HFF-Myc (cell line): ENCODE measurements around the gene SGF29.
"Not testable (repeated sequence)": the region's sequence is repeated elsewhere in the genome, so short reads cannot be mapped to it uniquely, and the experiment has no call there.

Experiments used
- DNase-seq: peaks from one replicate; pipeline ENCODE4 v3.0.0-alpha.2; 2011; ENCODE audit warnings: low read depth; ENCODE audit errors: extremely low read depth
- H3K4me3 ChIP-seq: replicated peaks from 2 replicates; pipeline ENCODE4 v1.5.1; 2011; ENCODE audit warnings: low read depth, mild to moderate bottlenecking, control low read depth, low read length
- TF ChIP-seq, protein P1 (sequence below): IDR thresholded peaks from 2 replicates; pipeline ENCODE4 v1.5.1; 2012; ENCODE audit warnings: mild to moderate bottlenecking, low read depth, low read length, control low read depth; ENCODE audit errors: missing control alignments

The SGF29 gene

GRCh38 chr16:28514246-28514645, 39.5 kb upstream of the SGF29 start:
- TF ChIP-seq, protein P1, sequence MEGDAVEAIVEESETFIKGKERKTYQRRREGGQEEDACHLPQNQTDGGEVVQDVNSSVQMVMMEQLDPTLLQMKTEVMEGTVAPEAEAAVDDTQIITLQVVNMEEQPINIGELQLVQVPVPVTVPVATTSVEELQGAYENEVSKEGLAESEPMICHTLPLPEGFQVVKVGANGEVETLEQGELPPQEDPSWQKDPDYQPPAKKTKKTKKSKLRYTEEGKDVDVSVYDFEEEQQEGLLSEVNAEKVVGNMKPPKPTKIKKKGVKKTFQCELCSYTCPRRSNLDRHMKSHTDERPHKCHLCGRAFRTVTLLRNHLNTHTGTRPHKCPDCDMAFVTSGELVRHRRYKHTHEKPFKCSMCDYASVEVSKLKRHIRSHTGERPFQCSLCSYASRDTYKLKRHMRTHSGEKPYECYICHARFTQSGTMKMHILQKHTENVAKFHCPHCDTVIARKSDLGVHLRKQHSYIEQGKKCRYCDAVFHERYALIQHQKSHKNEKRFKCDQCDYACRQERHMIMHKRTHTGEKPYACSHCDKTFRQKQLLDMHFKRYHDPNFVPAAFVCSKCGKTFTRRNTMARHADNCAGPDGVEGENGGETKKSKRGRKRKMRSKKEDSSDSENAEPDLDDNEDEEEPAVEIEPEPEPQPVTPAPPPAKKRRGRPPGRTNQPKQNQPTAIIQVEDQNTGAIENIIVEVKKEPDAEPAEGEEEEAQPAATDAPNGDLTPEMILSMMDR = no peak
- DNase-seq = no peak
- H3K4me3 ChIP-seq = no peak overlapping the region

DNA sequence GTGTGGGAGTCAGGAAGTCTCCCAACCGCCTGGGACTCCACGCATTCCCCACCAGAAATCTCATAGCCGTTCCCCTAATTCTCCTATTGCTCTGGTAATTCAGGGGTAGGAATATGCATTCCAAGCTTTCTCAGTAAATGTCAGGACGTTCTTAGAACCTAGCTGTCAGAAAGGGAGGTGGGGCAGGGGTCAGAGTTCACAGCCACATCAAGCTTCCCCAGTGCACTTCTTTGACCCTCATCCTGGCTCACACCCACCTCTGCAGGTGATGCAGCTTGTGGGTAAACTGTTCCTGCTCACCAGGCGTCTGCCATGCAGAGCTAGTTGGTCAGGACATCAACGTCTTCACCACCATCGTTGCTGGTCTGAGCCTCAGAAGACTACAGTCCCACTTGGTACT, 33.0 kb upstream of the SGF29 start:
- H3K4me3 ChIP-seq = no peak overlapping the region
- DNase-seq = no peak
- TF ChIP-seq, protein P1 = no peak

- no peak for DNase-seq
- TF ChIP-seq, protein P1 = no peak
- H3K4me3 ChIP-seq = no peak overlapping the region
These were observed 32.3 kb upstream of the SGF29 start for GRCh38 chr16:28521436-28521835.

DNA sequence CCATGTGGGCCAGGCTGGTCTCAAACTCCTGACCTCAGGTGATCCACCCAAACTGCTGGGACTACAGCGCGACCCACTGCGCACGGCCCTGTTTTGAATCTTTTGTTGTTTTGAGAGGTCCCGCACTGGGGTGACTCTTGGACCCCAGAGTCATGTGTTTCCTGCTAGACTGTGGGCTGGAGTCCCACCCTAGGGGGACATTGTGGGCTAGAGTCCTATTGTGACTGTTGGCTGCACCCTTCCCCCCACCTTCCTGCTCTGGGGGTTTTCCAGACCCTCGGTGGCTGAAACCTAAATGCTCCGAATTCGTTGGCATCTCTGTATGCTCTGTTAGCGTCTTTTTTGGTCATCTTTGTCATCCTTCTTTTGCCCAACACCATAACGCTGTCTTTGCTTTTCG, 30.9 kb upstream of the SGF29 start:
- DNase-seq = no peak
- TF ChIP-seq, protein P1 = no peak
- no peak overlapping the region for H3K4me3 ChIP-seq

GRCh38 chr16:28524681-28525171, 29.0 kb upstream of the SGF29 start:
- TF ChIP-seq, protein P1 = no peak
- DNase-seq = no peak
- H3K4me3 ChIP-seq = no peak overlapping the region

DNA sequence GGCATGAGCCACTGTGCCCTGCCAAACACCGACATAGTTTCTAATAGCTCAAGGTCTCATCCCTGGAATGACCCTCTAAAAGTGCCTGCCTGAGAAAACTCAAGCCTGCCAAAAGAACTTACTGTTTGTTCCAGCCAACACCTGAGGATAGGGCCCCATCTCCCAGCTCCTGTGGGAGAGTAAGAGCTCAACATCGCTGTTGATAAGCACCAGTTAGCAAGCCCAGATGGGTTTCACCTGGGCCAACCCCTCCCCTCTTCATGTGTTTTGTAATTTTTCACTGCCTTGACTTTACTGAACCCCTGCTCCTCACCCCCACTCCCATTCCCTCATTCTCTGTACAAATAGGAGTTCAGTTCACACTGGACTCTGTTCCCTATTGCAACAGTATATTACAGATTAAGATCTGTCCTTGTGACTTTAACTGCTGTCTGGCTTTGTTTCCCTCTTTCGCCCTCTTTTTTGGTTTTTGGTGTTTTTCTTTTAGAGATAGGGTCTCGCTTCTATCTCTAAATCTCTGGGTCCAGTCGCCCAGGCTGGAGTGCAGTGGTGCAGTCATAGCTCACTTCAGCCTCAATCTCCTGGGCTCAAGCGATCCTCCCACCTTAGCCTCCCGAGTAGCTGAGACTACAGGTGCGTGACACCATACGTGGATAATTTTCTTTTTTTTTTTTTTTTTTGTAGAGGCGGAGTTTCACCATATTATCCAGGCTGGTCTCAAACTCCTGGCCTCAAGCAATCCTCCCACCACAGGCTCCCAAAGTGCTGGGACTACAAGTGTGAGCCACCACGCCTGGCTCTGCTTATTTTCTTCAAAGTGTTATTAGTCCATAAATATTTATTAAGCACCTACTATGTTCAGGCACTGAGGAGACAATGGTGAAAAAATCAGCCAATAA, 27.3 kb upstream of the SGF29 start:
- TF ChIP-seq, protein P1 = no peak
- H3K4me3 ChIP-seq = no peak overlapping the region

GRCh38 chr16:28527100-28527785, 26.5 kb upstream of the SGF29 start:
- DNase-seq, H3K4me3 ChIP-seq: not testable (repeated sequence)

More for the DNA sequence above, 27.3 kb upstream of the SGF29 start:
- DNase-seq = no peak
